Adrenal gland (tissue), 5 donors: ENCODE data around the gene CAMK2A.

Source experiments
- POLR2A ChIP-seq, 2 donors: fragments of 450-650 bp; IDR thresholded peaks; one replicate each; pipeline ENCODE4 v1.6.1; 2017; ENCODE audit warnings: antibody characterized with exemption in 2 of 2, mild to moderate bottlenecking in 2 of 2, moderate library complexity in 1 of 2
- TF ChIP-seq, protein P1 (sequence below), 6 experiments: fragments of 450-650 bp in 4 of 6; fragments of 200-600 bp in 2 of 6; sonication (generic) in 1 of 6; IDR thresholded peaks; 1 replicate in 5 of 6; 2 replicates in 1 of 6; pipeline versions ENCODE4 v1.5.1 to v1.8.0; 2016 to 2021; ENCODE audit warnings: antibody characterized with exemption in 6 of 6, mild to moderate bottlenecking in 2 of 6, moderate library complexity in 1 of 6
- donor health status: DM: no; HTN: no; CAD: no.

- TF ChIP-seq, protein P1, sequence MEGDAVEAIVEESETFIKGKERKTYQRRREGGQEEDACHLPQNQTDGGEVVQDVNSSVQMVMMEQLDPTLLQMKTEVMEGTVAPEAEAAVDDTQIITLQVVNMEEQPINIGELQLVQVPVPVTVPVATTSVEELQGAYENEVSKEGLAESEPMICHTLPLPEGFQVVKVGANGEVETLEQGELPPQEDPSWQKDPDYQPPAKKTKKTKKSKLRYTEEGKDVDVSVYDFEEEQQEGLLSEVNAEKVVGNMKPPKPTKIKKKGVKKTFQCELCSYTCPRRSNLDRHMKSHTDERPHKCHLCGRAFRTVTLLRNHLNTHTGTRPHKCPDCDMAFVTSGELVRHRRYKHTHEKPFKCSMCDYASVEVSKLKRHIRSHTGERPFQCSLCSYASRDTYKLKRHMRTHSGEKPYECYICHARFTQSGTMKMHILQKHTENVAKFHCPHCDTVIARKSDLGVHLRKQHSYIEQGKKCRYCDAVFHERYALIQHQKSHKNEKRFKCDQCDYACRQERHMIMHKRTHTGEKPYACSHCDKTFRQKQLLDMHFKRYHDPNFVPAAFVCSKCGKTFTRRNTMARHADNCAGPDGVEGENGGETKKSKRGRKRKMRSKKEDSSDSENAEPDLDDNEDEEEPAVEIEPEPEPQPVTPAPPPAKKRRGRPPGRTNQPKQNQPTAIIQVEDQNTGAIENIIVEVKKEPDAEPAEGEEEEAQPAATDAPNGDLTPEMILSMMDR (IDR thresholded peaks at IDR 0.05) = no peak
- TF ChIP-seq POLR2A (IDR thresholded peaks at IDR 0.05) = no peak
Observed at GRCh38 chr5:150301901-150302300, 12.3 kb upstream of the CAMK2A start.
